ENCODE results near the gene SMC4.

Gene SMC4

DNA sequence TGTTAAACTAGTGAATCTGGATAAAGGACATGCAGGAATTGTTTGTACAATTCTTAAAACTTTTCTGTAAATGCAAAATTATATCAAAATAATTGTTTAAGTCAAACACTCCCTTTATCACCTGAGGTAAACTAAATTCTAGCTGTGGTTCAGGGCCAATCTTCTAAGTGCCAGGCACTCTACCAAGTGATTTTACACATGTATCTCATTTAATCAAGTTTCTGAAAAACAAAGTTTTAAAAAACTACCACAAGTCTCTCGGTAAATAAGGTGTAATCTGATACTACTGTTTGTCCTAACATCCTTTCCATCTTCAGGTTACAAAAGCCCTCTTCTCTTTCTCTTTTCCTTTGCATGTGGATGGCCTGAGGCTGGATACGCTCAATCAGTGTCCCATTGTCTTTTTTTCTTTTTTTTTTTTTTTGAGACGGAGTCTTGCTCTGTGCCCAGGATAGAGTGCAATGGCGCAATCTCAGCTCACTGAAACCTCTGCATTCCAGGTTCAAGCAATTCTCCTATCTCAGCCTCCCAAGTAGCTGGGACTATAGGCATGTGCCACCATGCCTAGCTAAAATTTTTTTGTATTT is 19.7 kb upstream of the SMC4 start:
- DNase-seq (no peak), ATAC-seq (no peak)
- Mint-ChIP-seq H3K27ac (no peak overlapping the region), H3K36me3 (ENCODE audit: low read depth) (peaks cover 16% of the 10 kb centered on the region), H3K4me1 (peaks cover 1% of the 10 kb centered on the region), H3K4me3 (no peak overlapping the region), H3K9me3 (no peaks in the 10 kb centered on the region), H3K27me3 (no peaks in the 10 kb centered on the region)

DNA sequence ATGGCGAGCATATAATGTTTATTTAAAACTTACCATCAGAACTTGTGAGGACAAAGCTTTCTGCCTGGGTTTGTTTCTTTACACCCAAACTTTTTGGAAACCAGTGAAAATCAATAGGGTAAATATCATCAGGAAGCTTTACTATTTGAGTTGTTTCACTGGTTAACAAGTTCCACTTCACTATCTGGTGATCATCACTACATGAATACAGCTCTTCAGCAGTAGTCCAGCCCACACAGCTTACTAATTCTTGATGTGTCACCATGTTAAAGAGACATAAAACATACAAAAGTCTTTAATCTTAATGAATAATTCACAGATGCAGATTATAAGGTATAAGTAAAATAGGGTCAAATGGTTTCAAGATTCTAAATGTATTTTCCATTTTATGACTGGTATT is 18.0 kb upstream of the SMC4 start:
- ATAC-seq, result peak; percentile 40

DNA sequence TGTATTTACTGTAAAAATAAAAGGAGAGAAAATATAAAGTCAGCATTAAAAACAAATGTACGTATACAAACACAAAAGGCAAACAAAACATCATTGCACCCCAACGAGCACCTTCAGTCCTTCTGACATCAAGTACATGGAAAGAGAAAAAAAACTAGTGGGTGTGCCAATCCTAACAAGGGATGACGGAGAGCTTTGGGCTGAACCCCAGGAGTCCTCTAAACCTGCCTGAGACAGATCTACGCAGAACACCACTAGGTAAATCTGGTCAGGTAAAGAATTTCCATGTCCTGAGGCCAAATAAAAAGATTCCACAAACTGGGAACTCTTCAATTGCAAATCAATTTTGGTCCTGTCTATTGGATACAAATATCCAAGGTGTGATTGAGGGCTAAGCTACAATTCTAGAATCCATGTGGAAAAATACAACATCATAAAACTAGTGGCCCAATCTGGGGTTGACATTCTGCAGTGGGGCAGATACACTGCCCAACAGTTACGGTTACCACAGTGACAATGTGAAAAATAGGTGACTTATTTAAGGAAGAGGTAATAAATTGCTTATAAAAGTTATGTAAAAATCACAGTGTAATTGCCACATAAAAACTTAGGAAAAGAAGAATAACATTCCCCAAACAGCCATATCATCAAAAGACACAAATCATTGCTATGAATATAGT is 14.7 kb upstream of the SMC4 start:
- Mint-ChIP-seq H3K4me1 (peaks cover 1% of the 10 kb centered on the region), H3K9me3 (no peaks in the 10 kb centered on the region), H3K36me3 (ENCODE audit: low read depth) (peaks cover 9% of the 10 kb centered on the region), H3K27ac (no peak overlapping the region), H3K27me3 (no peaks in the 10 kb centered on the region), H3K4me3 (no peak overlapping the region)
- ATAC-seq (no peak), DNase-seq (no peak)

More for the DNA sequence above, 18.0 kb upstream of the SMC4 start:
- Mint-ChIP-seq H3K4me1 (peaks cover 1% of the 10 kb centered on the region), H3K9me3 (no peaks in the 10 kb centered on the region), H3K4me3 (no peak overlapping the region), H3K36me3 (ENCODE audit: low read depth) (peaks cover 10% of the 10 kb centered on the region), H3K27ac (no peak overlapping the region), H3K27me3 (no peaks in the 10 kb centered on the region)
- DNase-seq, result no peak

DNA sequence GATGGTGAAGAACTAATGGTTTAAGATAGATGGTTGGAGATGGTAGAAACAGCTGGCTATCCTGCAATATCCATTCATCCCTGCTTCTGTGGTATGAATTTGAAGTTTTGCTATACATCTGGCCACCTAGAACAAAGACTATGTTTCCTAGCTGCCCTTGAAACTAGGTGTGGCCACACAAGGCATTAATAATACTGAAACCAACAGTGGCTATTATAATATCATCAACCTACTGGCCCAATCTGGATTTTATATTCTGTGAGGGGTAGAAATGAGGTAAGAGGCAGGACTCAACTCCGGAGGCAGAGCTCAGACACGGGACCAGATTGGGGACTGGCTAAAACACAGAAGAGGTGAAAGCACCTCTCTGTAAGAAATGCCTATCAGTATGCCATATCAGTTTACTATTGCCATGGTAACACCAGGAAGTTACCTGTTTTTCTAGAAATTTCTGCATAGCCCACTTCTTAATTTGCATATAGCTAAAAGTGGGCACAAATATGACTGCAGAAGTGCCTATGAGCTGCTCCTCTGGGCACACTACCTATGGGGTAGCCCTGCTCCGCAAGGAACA is 8.8 kb upstream of the SMC4 start:
- no peaks in the 10 kb centered on the region for H3K27me3 Mint-ChIP-seq
- no peak overlapping the region for H3K27ac Mint-ChIP-seq
- no peak overlapping the region for H3K4me3 Mint-ChIP-seq
- DNase-seq, result no peak
- no peak for ATAC-seq
- peaks cover 6% of the 10 kb centered on the region for H3K4me1 Mint-ChIP-seq
- H3K9me3 Mint-ChIP-seq, result no peaks in the 10 kb centered on the region
- H3K36me3 Mint-ChIP-seq (ENCODE audit: low read depth), result peaks cover 5% of the 10 kb centered on the region

DNA sequence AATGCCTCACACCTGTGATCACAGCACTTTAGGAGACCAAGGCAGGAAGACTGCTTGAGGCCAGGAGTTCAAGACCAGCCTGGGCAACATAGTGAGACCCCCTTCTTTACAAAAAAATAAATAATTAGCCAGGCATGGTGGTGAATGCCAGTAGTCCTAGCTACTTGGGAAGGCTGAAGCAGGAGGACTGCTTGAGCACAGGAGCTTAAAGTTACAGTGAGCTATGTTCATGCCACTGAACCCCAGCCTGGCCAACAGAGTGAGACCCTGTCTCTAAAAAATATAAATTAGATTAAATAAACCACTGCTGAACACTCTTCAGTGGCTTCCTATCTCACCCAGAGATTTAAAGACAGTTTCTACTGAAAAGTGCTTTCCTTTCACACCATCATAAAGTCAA is 6.7 kb upstream of the SMC4 start:
- Mint-ChIP-seq H3K4me1 (peaks cover 14% of the 10 kb centered on the region), H3K27ac (no peak overlapping the region), H3K4me3 (no peak overlapping the region), H3K9me3 (no peaks in the 10 kb centered on the region), H3K27me3 (no peaks in the 10 kb centered on the region), H3K36me3 (ENCODE audit: low read depth) (peaks cover 5% of the 10 kb centered on the region)
- DNase-seq (no peak), ATAC-seq (no peak)

DNA sequence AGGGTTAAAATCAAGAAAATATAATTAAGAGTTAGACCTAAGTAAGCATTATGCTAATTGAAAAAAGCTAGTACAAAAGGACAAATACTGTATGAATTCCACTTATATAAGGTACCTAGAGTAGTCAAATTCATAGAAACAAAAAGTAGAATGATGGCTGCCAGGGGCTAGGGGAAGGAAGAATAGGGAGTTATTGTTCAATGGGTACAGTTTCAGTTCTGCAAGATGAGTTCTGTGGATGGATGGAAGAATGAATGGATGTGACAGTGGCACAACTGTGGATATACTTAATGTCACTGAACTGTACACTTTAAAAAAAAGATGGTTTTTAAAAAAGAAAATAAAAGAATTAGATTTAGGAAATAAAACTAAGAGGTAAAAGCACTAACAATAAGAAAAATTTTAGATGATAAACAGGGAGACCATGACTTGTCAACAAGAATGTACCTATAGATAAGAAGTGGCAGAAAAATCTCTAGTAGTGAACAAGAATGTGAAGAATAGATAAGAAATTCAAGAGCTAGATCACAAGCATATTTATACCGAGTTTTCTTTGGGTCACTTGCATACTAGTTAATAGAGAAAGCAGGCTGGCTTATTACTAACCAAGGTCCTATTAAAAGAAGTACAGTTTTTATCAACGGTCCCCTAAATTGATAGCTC is 6.0 kb upstream of the SMC4 start:
- Mint-ChIP-seq H3K27me3 (no peaks in the 10 kb centered on the region), H3K4me1 (peaks cover 20% of the 10 kb centered on the region), H3K27ac (no peak overlapping the region), H3K4me3 (no peak overlapping the region), H3K9me3 (no peaks in the 10 kb centered on the region), H3K36me3 (ENCODE audit: low read depth) (peaks cover 5% of the 10 kb centered on the region)
- DNase-seq (no peak), ATAC-seq (no peak)

DNA sequence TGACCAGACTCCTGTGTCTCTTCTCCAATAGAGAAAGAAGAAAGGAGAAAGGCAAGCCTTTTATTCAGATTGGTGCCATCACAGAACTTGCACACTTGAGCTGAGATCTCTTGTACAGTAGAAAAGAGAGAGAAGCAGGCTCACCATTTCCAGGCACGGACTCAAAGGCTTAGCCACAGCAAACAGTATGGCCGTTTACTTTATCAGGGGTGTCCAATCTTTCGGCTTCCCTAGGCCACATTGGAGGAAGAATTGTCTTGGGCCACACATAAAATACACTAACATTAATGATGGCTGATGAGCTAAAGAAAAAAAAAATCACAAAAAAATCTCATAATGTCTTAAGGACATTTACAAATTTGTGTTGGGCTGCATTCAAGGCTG is 5.4 kb upstream of the SMC4 start:
- Mint-ChIP-seq H3K27ac (no peak overlapping the region), H3K36me3 (ENCODE audit: low read depth) (peaks cover 6% of the 10 kb centered on the region), H3K9me3 (no peaks in the 10 kb centered on the region), H3K27me3 (no peaks in the 10 kb centered on the region), H3K4me1 (peaks cover 24% of the 10 kb centered on the region), H3K4me3 (no peak overlapping the region)
- no peak for DNase-seq
- ATAC-seq, result no peak

DNA sequence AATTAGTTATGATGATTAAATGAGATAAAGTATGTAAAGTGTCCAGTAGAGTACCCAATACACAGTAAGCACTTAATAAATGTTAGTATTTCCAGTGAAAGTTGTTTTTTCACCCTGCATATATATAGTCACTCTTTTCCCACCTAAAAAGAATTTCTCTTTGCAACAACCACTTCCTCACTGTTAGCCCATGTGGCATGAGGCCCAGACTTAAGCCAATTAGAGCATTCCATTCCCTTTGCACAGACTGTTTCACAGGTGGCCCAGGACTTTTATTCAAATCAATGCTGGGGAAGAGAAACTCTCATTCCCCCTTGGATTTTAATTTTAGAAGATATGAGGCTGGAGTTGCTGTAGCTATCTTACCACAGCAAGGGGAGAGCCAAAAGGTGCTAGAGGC is 4.2 kb upstream of the SMC4 start:
- DNase-seq (no peak), ATAC-seq (no peak)
- Mint-ChIP-seq H3K9me3 (no peaks in the 10 kb centered on the region), H3K36me3 (ENCODE audit: low read depth) (peaks cover 14% of the 10 kb centered on the region), H3K27me3 (peaks cover 4% of the 10 kb centered on the region), H3K27ac (no peak overlapping the region), H3K4me1 (peaks cover 29% of the 10 kb centered on the region), H3K4me3 (no peak overlapping the region)

DNA sequence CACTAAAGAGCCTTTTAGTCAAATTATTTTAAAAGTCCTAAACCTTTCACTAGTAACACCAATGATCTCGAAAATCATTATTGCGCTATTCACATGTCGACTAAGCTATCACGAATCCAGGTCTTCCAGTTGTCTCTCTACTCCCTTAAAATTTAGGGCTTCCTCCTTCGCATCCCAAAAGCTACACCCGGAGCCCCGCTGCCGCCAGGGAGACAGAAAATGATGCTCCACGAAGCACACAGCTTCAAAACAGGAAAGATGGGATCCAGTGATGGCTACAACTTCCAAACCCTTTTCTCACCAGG is 678 bp upstream of the SMC4 start:
- Mint-ChIP-seq H3K4me3 (peak overlapping the region; percentile 99), H3K36me3 (ENCODE audit: low read depth) (peaks cover 41% of the 10 kb centered on the region), H3K27ac (peak overlapping the region; percentile 100), H3K27me3 (peaks cover 7% of the 10 kb centered on the region), H3K9me3 (no peaks in the 10 kb centered on the region), H3K4me1 (peaks cover 48% of the 10 kb centered on the region)
- no peak for DNase-seq
- ATAC-seq, result peak; percentile 1

DNA sequence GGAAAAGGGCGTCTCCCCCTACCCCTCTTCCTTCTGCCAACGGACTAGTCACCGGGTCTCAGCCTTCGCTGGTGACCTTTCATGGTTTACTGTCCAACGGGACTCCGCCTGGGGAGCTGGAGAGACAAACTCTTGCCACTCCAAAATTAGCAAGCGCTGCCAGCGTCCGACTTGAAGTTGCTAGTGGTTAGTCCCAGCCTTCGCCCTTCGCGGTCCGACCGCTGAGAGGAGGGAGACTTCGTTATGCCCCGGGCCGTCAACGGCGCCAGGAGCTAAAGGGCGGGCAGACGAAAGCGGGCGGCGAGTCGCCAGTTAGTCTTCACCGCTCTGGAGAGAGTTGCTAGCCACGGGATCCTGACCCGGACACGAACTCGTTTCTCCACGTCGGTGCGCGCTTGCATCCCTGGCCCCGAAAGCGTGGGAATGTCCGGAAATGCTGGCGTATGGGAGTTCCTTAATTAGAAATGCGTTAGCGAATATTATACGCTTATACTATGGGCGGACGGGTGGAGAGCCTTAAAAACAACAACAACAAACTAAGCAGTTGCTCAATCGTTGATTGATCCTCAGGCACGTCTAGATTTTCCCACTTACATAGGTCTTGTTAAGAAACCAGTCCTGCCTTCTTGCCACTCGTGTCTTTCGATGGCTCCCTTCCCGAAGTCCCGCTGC is 716 bp downstream of the SMC4 start:
- Mint-ChIP-seq H3K9me3 (no peaks in the 10 kb centered on the region), H3K4me1 (peaks cover 55% of the 10 kb centered on the region), H3K4me3 (peak overlapping the region; percentile 99), H3K27ac (peak overlapping the region; percentile 100), H3K27me3 (peaks cover 7% of the 10 kb centered on the region), H3K36me3 (ENCODE audit: low read depth) (peaks cover 52% of the 10 kb centered on the region)
- ATAC-seq, result peak; percentile 10
- DNase-seq, result peak; percentile 45

DNA sequence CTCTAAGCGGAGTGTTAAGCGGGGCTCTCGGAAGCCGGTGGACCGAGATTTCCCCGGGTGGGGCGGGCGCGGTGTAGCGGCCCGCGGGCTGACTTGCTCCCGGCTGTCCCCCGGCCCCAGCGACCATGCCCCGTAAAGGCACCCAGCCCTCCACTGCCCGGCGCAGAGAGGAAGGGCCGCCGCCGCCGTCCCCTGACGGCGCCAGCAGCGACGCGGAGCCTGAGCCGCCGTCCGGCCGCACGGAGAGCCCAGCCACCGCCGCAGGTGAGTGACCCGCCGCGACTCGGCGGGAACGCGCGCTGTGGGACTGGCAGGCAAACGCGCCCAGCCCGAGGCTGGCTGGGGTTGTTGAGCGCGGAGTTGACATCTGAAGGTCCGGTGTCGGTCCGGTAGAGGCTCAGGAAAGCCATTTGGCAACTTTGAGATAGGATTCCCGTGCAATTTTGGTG is 1.3 kb downstream of the SMC4 start:
- DNase-seq (peak; percentile 30), ATAC-seq (no peak)
- peak overlapping the region; percentile 100 for H3K27ac Mint-ChIP-seq
- H3K36me3 Mint-ChIP-seq (ENCODE audit: low read depth), result peaks cover 56% of the 10 kb centered on the region
- H3K9me3 Mint-ChIP-seq, result no peaks in the 10 kb centered on the region
- H3K4me1 Mint-ChIP-seq, result peaks cover 55% of the 10 kb centered on the region
- peaks cover 7% of the 10 kb centered on the region for H3K27me3 Mint-ChIP-seq
- peak overlapping the region; percentile 99 for H3K4me3 Mint-ChIP-seq

DNA sequence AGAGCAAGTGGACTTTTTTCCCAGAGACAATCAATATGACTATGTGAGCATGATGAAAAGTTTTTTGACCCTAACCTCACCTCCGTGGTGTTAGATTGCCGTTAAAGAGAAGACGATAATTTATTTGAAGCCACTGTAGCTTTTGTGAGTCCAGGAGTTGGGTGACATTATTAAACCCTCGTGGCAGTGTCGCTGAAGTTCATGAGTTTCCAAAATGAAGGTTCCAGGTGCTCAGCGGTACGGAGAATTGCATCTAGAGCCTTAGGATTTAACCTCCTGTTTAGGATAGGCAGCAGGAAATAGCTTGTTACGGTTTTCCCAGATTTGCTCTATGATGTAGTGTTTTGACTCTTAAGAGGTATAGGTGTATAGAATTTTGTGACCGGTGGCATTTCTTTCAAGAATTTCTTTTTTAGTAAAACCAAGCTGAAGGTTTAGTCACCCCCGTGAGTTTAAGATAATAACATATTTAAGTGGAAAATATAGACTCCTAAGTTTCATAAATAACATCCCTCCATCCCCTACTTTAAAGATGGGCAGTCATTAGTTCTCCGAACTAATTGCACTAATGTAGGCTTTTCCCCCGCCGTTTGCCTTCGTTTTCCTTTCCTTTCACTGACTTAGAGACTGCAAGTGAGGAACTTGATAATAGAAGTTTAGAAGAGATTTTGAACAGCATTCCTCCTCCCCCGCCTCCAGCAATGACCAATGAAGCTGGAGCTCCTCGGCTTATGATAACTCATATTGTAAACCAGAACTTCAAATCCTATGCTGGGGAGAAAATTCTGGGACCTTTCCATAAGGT is 2.0 kb downstream of the SMC4 start:
- ATAC-seq, result no peak
- peak overlapping the region; percentile 99 for H3K4me3 Mint-ChIP-seq
- peak overlapping the region; percentile 71 for H3K27ac Mint-ChIP-seq
- H3K9me3 Mint-ChIP-seq, result no peaks in the 10 kb centered on the region
- no peak for DNase-seq
- peaks cover 7% of the 10 kb centered on the region for H3K27me3 Mint-ChIP-seq
- peaks cover 55% of the 10 kb centered on the region for H3K4me1 Mint-ChIP-seq
- H3K36me3 Mint-ChIP-seq (ENCODE audit: low read depth), result peaks cover 61% of the 10 kb centered on the region

DNA sequence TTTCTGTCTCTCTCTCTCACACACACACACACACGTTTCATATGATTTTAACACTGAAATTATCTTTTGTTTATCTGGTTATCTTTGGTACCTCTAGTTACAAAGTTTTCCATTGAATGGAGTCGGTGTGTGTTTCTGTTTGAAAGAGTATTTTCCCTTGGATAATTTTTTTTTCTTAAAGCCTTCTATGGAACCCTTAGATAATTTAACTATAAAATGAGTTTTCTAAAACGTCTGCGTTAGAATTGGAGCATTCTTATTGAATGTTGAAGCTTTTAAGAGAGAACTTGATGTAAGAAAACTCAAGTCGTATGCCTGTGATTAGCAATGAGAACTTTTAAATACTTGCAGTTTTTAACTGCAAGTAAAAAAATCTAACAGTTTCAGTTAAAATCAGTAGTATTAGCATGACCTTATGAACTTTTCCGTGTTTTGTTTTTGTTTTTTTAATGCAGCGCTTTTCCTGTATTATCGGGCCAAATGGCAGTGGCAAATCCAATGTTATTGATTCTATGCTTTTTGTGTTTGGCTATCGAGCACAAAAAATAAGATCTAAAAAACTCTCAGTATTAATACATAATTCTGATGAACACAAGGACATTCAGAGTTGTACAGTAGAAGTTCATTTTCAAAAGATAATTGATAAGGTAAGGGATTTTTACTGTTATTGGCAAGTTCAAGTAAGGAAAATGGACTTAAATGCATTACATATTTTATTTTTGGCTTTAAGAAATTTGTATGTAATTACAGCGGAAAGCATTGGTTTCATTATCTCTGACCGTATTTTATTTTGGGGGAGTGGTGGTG is 3.0 kb downstream of the SMC4 start:
- H3K9me3 Mint-ChIP-seq, result no peaks in the 10 kb centered on the region
- DNase-seq (no peak), ATAC-seq (no peak)
- H3K4me3 Mint-ChIP-seq, result peak overlapping the region; percentile 99
- no peak overlapping the region for H3K27ac Mint-ChIP-seq
- peaks cover 49% of the 10 kb centered on the region for H3K4me1 Mint-ChIP-seq
- peaks cover 7% of the 10 kb centered on the region for H3K27me3 Mint-ChIP-seq
- peaks cover 64% of the 10 kb centered on the region for H3K36me3 Mint-ChIP-seq (ENCODE audit: low read depth)
